GM21423 (cell line): ENCODE measurements around the gene FAM83B.
"Not testable (repeated sequence)": the region's sequence is repeated elsewhere in the genome, so short reads cannot be mapped to it uniquely, and the experiment has no call there.

Experiments
- ATAC-seq: cut with Tn5 transposase; IDR thresholded peaks from one replicate; pipeline ENCODE4 v1.9.1; 2021; ENCODE audit warnings: mild to moderate bottlenecking, moderate library complexity; ENCODE audit not compliant: unreplicated experiment

Gene FAM83B

GRCh38 chr6:54860739-54861138 lies 14.2 kb downstream of the FAM83B start:
- no peak for ATAC-seq

- no peak for ATAC-seq
These were observed 15.5 kb downstream of the FAM83B start for GRCh38 chr6:54861905-54862616.

GRCh38 chr6:54864272-54864671 lies 17.7 kb downstream of the FAM83B start:
- ATAC-seq: no peak

- ATAC-seq: no peak
These were observed 18.6 kb downstream of the FAM83B start for GRCh38 chr6:54865091-54865631.

- ATAC-seq: no peak
These were observed 22.0 kb downstream of the FAM83B start for GRCh38 chr6:54868556-54868955.

GRCh38 chr6:54873599-54873998 lies 27.0 kb downstream of the FAM83B start:
- ATAC-seq: no peak

GRCh38 chr6:54874349-54875048 lies 27.9 kb downstream of the FAM83B start:
- ATAC-seq: no peak

GRCh38 chr6:54875539-54875938 lies 29.0 kb downstream of the FAM83B start:
- no peak for ATAC-seq

- ATAC-seq: no peak
These were observed 29.8 kb downstream of the FAM83B start for GRCh38 chr6:54876365-54876764.

GRCh38 chr6:54876871-54877270 lies 30.3 kb downstream of the FAM83B start:
- no peak for ATAC-seq

- no peak for ATAC-seq
These were observed 31.2 kb downstream of the FAM83B start for GRCh38 chr6:54877713-54878317.

- no peak for ATAC-seq
These were observed 32.1 kb downstream of the FAM83B start for GRCh38 chr6:54878718-54879117.

- no peak for ATAC-seq
These were observed 32.8 kb downstream of the FAM83B start for GRCh38 chr6:54879188-54879985.

GRCh38 chr6:54881067-54881730 lies 34.6 kb downstream of the FAM83B start:
- ATAC-seq: no peak

GRCh38 chr6:54881891-54882290 lies 35.3 kb downstream of the FAM83B start:
- not testable (repeated sequence) for ATAC-seq

- no peak for ATAC-seq
These were observed 40.5 kb downstream of the FAM83B start for GRCh38 chr6:54886932-54887584.

- ATAC-seq: no peak
These were observed 45.0 kb downstream of the FAM83B start for GRCh38 chr6:54891536-54891935.

GRCh38 chr6:54892831-54893230 lies 46.3 kb downstream of the FAM83B start:
- ATAC-seq: no peak

GRCh38 chr6:54893818-54894217 lies 47.2 kb downstream of the FAM83B start:
- no peak for ATAC-seq

GRCh38 chr6:54896302-54896701 lies 49.7 kb downstream of the FAM83B start:
- ATAC-seq: no peak
